NCI-H446 treated with DMSO at 0.1 percent for 48 hours (cell line): ENCODE measurements around the gene PLOD1.
"Not testable (repeated sequence)": the region's sequence is repeated elsewhere in the genome, so short reads cannot be mapped to it uniquely, and the experiment has no call there.

ENCODE experiments used
- DNase-seq: peaks from one replicate; lab custom pipeline; 2025; lab: John Stamatoyannopoulos, UW

The PLOD1 gene

DNA sequence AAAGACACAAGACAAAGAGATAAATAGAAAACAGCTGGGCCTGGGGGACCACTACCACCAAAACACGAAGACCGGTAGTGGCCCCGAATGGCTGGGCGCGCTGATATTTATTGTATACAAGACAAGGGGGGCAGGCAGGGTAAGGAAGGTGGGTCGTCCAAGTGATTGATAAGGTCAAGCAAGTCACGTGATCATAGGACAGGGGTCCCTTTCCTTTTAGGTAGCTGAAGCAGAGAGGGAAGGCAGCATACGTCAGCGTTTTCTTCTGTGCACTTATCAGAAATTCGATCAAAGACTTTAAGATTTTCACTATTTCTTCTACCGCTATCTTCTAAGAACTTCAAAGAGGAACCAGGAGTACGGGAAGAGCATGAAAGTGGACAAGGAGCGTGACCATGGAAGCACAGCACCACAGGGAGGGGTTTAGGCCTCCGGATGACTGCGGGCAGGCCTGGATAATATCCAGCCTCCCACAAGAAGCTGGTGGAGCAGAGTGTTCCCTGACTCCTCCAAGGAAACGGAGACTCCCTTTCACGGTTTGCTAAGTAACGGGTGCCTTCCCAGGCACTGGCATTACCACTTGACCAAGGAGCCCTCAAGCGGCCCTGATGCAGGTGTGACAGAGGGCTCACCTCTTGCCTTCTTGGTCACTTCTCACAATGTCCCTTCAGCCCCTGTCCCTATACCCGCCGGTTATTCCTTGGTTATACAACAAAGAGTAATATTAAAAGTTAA is 21.9 kb upstream of the PLOD1 start:
- DNase-seq: not testable (repeated sequence)

DNA sequence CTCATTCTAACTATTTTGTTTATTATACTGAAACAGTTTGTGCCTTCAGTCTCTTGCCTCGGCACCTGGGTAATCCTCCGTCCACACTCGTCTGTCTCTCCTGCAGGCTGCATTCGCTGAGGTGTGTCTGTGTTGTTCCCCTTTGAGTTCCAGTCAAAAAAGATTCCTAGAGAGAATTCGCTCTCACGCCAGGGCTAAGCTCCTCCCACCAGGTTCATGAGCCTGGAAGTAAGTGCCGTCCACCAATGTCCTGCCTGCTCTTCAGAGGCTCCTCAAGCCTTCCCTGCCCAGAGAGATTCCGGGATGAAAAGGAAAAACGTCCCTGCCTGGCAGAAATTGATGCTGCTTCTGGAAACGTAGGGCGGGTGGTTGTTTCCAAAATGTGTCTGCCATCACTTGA is 21.2 kb upstream of the PLOD1 start:
- DNase-seq: no peak

DNA sequence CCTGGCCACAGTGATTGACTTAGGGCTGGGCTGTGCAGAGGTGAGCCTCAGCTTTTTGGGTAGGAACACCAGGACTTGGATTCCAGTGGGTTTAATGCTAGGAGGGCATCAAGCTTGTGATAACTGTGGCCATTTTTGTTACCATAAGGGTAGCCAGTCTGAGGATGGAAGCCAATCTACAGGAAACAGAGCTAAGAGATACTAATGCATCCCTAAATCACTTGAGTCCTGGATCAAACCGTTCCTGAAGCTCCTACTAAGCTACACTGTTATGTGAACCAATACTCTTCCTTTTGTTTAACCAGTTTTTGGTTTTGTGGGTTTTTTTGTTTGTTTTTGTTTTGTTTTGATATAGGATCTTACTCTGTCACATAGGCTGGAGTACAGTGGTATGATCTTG is 20.5 kb upstream of the PLOD1 start:
- DNase-seq: no peak

DNA sequence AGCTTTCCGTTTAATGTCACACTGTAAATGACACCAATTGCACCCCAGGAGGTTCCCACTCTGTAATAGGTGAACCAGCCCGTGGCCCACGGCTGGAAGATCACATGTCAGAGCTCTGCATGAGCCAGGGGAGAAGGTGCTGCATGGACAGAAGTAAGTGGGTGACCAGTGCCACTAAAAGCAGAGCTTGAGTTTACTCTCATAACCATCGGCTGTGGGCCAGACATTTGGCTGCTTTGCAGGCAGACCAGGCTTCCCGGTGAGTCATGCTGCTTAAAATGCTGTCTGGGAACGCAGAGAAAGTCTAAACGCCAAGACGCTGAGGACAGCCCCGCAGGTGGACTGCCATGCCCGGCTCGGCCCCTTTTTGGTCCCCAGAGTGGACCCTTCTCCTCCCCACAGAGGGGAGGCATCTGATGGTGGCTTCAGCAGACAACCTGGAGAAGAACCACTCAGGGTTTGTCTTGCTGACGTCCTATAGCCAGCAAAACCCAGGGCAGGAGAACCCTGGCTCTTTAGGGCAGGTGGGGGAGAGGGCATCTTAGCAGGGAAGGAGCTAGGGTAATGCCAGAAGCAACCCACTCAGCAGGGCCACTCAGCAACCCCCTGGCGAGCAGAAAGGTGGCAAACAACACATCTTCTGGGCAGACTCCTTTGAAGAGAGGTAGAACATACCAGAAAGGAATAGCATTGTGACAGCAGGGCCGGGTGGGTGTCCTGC is 15.6 kb upstream of the PLOD1 start:
- no peak for DNase-seq

DNA sequence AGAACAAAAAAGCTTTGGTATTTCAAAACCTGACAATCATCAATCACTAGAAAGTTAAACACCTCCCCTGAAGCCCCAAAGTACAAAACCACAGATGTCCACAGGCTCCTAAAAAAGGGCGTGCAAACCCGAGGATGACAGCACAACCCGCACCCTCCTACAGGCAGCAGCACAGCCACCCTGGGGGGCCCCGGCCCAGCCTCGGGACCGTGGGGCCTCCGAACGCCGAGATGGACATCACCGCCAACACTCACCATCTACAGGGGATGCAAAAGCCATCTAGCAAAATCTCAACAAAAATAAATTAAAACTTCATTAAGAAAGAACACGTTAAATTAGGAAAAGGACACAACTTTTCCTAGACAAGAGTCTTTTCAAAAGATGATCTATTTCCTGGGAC is 14.9 kb upstream of the PLOD1 start:
- no peak for DNase-seq

DNA sequence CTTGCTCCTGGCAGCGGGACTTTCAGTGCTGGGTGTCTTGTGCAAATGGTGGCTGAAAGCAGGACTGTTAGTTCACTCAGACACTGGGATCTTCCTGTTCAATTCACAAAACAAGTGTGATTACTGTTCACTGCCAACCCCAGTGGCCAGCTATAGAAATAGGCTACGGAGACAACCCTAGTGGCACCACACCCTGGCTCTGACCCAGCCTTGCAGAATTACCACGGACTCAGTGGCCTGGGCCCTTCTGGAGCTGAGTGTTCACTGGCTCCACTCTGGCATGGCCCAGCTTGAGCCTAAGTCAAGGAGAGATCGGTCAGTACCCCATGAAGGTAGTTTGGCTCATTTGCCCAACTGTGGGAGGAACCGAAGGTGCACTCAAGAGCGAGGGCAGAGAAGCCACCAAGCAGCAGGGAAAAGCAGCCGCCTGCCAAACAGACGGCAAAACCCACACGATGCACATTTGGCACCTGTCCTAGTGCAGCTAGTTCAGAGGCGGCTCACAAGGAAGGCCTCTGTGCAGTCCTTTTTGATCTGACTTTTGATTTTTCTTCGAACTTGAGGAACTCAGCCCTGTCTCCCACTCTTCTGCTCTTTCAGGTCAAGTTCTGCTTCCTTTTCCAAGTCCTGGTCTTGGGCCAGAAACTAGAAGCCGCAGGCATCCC is 14.1 kb upstream of the PLOD1 start:
- peak; percentile 57 for DNase-seq

DNA sequence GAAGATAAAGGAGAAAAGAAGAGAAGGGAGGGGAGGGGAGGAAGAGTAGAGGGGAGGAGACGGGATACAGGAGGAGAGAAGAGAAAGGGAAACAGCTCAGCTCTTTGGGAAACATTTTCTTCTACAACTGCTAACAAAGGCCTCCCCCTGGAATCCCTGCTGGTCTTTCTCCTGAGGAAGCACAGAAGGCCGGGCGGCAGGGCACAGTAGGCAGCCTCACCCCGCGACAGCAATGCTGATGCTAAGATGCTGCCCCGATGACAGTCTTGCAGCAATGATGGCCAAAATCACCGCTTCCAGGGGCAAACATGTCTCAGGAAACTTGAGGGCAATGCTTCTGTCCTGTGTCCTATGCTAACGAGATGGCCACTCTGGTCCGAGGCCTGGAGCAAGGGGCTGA is 13.5 kb upstream of the PLOD1 start:
- DNase-seq: no peak

DNA sequence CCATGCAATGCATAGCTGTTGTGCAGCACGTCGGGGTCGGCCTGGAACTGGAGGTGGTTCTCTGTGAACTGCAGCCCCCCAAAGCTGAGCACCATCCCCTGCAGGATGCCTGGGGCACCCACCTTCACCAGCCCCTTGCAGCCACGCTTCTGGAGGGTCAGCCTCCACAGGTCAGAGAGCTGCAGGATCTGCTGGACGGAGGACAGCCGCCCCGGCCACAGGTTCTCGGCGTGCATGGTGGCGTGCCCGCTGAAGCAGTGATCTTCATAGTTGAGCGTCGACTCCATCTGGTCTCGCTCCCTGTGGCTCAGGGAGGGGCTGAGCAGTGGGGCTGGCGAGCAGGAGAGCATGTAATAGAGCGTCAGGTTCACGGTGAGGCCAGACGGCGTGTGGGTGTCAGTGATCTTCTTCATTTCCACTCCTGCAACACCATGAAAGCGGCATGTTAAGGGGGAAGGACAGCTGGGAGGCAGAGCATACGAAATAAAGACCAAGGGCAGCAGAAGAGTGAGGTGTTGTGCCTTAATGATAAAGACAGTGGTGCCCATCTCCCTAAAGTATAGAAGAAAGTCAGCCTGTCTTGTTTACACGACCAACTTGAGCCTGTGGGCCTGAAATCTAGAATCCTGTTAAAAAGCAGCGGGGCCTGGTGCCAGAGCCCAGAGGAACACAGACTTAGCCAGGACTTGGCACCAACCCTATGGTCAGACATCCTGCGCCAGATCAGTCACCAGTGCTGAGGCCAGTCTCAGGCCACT is 11.3 kb upstream of the PLOD1 start:
- DNase-seq: no peak

DNA sequence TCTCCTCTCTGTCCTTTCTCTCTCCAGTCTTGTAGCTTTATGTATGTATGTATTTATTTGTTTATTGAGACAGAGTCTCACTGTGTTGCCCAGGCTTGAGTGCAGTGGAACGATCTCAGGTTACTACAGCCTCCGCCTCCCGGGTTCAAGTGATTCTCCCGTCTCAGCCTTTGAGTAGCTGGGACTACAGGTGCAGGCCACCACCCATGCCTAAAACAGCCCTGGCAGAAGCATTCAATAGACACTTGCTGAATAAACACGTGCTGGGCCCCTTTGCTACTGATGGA is 10.7 kb upstream of the PLOD1 start:
- DNase-seq: no peak

DNA sequence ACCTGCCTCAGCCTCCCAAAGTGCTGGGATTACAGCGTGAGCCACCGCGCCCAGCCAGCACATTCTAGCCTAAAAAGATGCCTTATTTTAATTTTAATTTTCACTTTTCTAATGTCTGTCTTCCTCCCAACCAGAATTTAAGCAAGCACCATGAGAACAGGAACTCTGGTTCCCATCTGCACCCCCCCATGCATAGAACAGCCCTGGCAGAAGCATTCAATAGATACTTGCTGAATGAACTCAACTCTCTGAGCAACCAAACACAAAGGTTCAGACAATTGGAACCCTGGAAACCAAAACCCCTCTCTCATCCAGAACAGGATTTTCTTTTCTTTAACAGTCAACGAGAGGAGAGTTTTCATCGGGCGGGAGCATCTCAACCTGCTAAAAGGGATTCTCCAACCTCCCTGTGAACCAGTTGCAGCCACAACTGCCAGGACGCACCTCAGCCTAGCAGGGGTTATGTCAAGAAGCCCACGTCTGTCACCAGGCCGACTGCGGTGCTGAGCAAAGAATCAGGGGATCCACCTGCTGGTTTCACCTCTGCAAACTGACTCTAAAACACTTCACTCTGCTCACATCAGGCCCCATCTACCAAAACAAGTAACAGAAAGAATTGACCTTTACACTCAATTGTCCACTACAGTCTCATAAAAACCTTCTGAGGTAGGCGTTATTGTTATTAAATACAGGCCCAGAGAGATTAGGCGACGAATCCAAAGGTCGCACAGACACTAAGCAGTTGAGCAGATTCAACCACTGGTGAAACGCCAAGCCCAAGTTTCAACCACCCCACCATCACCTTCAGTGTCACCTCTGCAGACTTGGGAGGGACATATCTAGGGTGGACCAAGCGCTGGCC is 10.0 kb upstream of the PLOD1 start:
- no peak for DNase-seq

DNA sequence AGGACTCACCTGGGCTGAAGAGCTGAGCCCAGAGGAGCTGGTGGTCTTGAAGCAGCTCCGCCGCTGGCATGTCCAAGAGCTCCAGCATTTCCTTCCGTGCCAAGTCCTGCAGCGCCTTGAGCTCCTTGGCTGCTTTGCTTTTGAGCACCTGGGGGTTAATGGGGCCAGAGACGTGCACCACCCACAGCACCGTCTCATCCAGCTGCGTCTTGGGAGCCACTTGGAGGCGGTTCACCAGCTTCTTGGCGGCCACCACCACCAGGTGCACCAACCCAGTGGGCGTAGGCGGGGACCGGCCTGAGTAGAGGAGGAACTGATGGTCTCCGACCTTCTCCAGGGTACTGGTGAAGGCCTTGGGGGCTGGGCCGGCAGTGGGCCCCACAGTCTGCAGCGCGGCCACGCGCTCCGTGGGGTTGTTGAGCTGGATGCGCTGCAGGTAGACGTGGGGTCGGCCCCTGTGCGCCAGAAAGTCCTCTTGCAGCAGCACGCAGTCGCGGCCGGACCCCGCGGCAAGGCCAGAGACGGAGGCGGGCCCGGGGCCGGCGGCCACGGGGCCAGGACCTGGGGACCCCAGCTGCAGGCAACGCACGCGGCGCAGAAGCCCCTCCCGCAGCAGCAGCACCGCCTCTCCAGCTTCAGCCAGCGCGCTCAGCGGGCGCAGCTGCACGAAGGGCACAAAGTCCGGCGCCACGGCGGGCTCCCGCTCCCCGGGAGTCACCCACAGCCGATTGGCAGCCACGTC is 9.2 kb upstream of the PLOD1 start:
- DNase-seq: not testable (repeated sequence)

DNA sequence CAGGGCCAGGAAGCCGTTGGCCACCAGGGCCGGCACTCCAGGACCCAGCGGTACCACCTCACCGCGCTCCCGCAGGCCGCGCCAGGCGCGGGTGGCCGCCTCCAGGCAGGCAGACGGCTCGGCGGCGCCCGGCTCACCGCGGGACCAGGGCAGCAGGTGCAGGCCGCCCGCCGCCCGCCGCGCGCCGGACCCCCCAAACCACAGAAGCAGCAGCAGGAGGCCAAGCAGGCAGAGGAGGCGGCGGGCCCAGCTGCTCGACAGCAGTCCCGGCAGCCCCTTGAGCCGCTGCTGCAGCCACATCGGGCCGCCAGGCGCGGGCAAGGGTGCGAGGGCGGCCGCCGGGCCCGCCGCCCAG is 8.6 kb upstream of the PLOD1 start:
- DNase-seq: no peak

DNA sequence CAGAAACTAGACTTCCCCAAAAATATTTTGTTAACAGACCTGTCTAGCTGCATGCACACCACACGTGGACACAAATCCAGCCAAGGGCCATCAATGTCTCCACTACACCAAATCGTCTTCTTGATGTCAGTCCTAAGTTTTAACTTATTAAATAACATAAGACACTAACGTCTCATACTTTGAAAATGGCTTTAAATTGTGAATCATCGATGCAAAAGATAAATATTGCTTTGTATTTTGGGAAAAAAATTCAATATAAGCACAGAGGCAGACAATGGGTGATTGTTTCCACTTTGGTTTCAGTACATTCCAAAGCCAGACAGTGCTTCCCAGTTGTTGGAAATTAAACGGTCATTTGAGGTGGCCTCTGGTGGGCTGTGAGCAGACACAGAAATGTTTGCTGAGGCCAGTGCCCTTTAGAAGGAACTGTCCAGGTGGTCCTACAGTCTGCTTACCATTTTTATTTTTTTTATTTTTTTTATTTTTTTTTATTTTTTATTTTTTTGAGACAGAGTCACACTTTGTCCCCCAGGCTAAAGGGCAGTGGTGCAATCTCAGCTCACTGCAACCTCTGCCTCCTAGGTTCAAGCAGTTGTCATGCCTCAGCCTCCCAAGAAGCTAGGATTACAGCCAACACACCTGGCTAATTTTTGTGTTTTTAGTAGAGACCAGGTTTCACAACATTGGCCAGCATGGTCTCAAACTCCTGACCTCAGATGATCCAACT is 6.5 kb upstream of the PLOD1 start:
- no peak for DNase-seq

DNA sequence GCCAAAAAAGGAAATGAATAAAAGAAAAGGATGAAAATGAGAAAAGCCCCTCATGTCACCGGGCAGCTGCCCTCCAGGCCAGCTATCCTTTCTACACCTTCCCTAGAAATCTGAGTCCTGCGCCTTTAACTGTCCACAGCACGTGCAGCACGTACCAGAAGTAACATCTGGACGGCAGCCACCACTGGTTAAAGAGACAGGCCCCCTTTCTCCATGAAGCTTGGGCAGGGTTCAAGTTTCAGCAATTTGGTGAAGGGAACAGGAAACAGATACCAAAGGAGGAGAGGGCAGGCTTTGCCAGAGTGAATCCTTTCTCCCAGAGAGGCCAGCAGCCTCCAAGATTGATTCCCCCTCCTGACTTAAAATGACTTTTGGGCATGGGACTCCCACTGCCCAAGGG is 4.7 kb upstream of the PLOD1 start:
- DNase-seq: no peak

DNA sequence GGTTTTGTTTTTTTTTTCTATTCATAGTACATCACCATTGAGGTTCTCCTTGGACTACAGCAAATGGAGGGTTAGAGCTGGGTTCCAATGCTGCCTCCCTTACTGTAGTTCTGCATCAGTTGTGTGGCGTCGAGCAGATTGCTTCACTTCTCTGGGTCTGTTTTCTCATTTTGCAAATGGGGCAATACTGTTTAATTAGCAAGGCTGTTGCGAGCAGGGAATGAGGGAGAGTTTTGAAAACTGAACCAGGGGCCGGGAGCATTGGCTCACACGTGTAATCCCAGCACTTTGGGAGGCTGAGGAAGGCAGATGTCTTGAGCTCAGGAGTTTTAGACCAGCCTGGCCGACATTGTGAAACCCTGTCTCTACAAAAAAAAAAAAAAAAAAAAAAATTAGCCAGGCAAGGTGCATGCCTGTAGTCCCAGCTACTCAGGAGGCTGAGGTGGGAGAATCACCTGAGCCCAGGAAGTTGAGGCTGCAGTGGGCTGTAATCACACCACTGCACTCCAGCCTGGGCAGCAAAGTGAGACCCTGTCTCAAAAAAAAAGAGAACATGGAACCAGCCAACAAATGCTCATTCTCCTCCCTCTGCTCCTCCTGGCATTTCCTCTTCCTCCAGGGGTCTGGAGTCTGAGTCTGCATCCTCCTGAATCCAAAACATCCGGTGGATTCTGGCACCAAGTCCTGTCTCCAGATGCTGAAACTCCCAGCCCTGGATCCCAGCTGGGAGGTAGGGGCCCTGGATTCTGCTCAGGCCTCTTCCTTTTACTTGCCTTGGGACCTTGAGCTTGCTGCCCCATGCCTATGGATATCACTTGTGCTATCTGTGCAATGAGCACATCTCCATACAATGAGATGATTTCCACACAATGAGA is 3.7 kb upstream of the PLOD1 start:
- DNase-seq: no peak

DNA sequence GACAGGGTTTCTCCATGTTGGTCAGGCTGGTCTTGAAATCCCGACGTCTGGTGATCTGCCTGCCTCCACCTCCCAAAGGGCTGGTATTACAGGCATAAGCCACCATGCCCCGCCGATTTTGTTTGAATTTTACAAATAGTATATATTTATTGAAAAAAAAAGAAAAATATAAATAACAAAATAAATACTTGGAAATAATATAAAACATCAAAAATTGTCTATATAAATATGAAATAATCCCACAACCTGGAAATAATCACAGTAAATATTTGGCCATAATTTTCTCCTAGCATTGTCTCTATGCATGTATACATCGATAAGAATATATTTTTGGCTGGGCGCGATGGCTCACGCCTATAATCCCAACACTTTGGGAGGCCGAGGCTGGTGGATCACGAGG is 2.7 kb upstream of the PLOD1 start:
- DNase-seq: no peak

DNA sequence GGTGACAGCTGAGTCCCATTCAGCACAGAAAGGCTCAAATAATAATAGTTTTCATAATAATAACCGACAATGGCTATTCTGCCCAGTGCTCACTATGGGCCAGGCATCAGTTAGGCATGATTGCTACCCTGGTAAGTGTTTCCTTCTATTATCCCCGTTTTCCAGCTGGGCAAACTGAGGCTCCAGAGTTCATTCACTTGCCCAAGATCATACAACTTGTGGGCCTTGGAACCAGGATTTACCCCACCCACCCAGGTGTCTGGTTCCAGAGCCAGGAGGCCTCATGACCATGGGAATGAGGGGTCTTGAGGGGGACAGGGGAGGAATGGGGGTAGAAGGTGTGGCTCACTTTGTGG is 518 bp downstream of the PLOD1 start:
- DNase-seq: no peak

DNA sequence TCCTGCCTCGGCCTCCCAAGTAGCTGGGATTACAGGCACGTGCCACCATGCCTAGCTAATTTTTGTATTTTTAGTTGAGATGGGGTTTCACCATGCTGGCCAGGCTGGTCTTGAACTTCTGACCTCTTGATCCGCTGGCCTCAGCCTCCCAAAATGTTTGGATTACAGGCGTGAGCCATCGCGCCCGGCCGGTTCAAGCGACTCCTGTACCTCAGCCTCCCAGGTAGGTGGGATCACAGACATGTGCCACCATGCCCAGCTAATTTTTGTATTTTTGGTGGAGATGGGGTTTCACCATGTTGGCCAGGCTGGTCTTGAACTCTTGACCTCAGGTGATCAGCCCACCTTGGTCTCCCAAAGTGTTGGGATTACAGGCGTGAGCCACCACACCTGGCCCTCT is 1.2 kb downstream of the PLOD1 start:
- not testable (repeated sequence) for DNase-seq

DNA sequence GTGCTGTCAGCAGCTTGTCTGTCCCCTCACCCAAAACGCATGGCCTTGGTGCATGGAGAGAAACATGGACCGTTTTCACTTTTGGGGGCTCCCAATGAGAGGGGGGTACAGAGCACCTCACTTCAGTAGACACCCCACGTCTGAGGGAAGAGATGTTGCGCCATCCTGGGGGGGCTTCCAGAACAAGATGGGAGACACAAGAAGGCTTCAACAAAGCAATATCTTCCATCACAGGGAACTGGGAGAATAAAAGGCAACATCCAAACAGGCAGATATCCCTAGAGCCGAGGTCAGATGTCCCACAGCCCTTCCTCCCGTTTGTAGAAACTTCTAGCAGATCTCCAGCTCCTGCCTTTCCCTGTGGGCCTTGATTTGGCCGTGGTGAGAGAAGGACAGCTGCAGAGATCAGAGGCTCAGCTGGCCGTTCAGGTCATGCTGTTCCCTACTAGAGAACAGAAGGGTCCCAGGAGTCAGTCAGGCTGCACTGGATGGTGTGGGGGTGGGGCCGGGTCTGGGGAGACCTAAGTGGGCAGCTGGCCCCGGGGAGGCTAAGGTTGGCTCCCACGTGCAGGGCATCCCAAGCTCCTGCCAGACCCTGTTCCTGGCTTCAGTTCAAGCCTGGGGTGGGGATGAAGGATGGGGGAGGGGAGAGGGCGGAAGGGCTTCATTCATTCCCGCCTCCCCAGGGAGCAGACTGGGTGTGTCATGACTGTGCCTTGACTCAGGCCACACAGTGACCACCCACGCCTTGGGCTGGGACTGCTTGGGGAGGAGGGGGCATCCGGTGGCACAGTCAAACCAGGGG is 4.4 kb downstream of the PLOD1 start:
- DNase-seq: no peak
